HCT116 (cell line): ENCODE results near the gene ACOT12.
A peak's percentile ranks its signal among the peaks of the same experiment; 100 is the strongest.

ENCODE experiments used
- CBX3 ChIP-seq: IDR thresholded peaks from 2 replicates; pipeline ENCODE4 v1.6.1; 2012; ENCODE audit warnings: low read depth
- EZH2phosphoT487 ChIP-seq: fragments of 200-600 bp; IDR thresholded peaks from 2 replicates; pipeline ENCODE4 v1.6.1; 2018; ENCODE audit warnings: antibody characterized with exemption, borderline replicate concordance
- JUND ChIP-seq: IDR thresholded peaks from 2 replicates; pipeline ENCODE4 v1.6.1; 2012
- POLR2AphosphoS5 ChIP-seq: IDR thresholded peaks from 2 replicates; pipeline ENCODE4 v1.6.1; 2011; ENCODE audit warnings: mild to moderate bottlenecking, low read depth, low read length, moderate library complexity
- RAD21 ChIP-seq: IDR thresholded peaks from 2 replicates; pipeline ENCODE4 v1.6.1; 2012; ENCODE audit warnings: low read depth, mild to moderate bottlenecking
- YY1 ChIP-seq: IDR thresholded peaks from 2 replicates; pipeline ENCODE4 v1.6.1; 2011; ENCODE audit warnings: low read length, low read depth, moderate library complexity, mild to moderate bottlenecking; ENCODE audit not compliant: insufficient replicate concordance; ENCODE audit errors: extremely low read depth

DNA sequence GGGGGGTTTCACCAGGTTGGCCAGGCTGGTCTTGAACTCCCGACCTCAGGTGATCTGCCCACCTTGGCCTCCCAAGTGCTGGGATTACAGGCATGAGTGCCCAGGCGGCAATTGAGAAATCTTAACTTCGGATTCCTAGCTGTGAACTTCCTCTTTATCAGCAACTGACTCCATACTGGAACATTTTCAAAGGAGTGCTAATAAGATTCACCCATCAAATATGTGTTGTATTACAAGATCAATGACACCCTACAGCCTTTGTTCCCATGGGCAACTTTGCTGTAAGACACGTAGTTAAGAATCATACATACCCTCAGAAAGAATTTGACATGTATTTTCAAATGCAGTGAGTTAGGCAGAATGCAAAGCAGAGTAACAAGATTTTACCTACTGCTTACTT is 23.1 kb upstream of the ACOT12 start:
- no peak for TF ChIP-seq POLR2AphosphoS5
- peak; percentile 38; the same call in 1 of the 2 replicates for TF ChIP-seq JUND
- no peak for TF ChIP-seq EZH2phosphoT487
- no peak for TF ChIP-seq CBX3
- TF ChIP-seq RAD21 = no peak
- TF ChIP-seq YY1 = no peak
